ENCODE measurements around the gene FLT1. TPM values are rescaled to one million over a fixed set of nuclear protein-coding genes. Genes with fewer than 3 reads are reported as not detected.

The FLT1 gene
- total RNA-seq, 1 experiment from 2014 or later: 1.6 TPM

DNA sequence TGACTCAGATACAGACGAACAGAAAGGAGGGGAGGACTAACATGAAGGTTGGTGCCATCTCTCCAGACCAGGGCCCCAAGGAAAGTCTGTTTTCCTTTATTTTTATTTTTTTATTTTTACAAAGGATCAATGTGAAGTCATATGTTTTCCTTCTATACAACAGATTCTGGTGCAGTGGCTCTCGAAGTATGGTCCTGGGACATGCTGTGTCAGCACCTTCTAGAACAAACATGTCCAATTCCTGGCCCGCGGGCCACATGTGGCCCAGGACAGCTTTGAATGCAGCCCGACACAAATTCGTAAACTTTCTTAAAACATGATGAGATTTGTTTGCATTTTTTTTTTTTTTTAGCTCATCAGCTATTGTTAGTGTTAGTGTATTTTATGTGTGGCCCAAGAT is 174.7 kb downstream of the FLT1 start:
- H3K4me3 ChIP-seq: no peak overlapping the region
- peaks cover 43% of the 10 kb centered on the region for H3K4me1 ChIP-seq (replicated peaks)
- H3K27me3 ChIP-seq (replicated peaks): no peaks in the 10 kb centered on the region
- no peaks in the 10 kb centered on the region for H3K36me3 ChIP-seq
- H3K27ac ChIP-seq: no peak overlapping the region
- DNase-seq (ENCODE audit: low read depth in 1 of 2, low spot score in 2 of 2): no peak
- no peaks in the 10 kb centered on the region for H3K9me3 ChIP-seq (replicated peaks)

DNA sequence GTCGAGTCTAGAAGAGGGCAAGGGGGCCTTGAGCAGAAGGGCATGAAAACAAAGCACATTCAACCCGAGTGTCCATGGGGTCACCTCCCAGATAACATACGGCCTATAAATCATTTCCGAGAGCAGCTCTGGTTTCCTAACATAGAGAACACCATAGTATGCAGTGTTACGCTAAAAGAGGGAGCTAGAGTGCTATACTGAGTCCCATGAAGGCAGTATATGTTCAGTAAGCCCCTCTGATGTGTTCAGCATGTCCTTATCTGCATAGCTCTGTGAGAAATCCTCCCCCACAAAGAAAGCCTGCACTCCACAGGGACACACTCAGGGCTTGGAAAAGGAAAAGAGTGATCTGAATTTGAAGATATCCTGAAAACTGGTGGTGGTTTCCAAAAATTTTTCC is 175.4 kb downstream of the FLT1 start:
- Histone ChIP-seq H3K27ac (no peak overlapping the region), H3K4me1 (replicated peaks) (peaks cover 43% of the 10 kb centered on the region), H3K27me3 (replicated peaks) (no peaks in the 10 kb centered on the region), H3K9me3 (replicated peaks) (no peaks in the 10 kb centered on the region), H3K4me3 (no peak overlapping the region), H3K36me3 (no peaks in the 10 kb centered on the region)
- DNase-seq (ENCODE audit: low read depth in 1 of 2, low spot score in 2 of 2): no peak

DNA sequence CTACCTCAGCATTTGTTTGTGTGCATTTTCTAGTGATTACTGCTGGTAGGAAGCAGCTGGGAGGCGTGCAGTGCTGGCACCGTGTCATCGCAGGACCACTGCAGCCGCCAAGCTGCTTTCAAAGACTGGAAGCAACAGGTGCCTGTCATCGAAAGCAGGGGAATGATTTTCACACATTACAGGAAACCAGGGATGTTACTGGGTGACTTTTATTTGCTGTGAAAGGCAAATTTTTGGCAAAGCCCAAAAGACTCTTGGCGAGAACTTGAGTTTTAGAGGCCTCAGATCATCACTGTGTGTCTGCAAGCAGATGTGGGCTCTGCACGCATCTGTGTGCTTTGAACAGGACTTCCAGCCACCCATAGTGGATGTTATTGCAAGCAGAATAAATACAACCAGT is 176.4 kb downstream of the FLT1 start:
- no peak overlapping the region for H3K27ac ChIP-seq
- no peaks in the 10 kb centered on the region for H3K36me3 ChIP-seq
- no peaks in the 10 kb centered on the region for H3K27me3 ChIP-seq (replicated peaks)
- no peak for DNase-seq (ENCODE audit: low read depth in 1 of 2, low spot score in 2 of 2)
- H3K4me1 ChIP-seq (replicated peaks): peaks cover 43% of the 10 kb centered on the region
- no peak overlapping the region for H3K4me3 ChIP-seq
- no peaks in the 10 kb centered on the region for H3K9me3 ChIP-seq (replicated peaks)

DNA sequence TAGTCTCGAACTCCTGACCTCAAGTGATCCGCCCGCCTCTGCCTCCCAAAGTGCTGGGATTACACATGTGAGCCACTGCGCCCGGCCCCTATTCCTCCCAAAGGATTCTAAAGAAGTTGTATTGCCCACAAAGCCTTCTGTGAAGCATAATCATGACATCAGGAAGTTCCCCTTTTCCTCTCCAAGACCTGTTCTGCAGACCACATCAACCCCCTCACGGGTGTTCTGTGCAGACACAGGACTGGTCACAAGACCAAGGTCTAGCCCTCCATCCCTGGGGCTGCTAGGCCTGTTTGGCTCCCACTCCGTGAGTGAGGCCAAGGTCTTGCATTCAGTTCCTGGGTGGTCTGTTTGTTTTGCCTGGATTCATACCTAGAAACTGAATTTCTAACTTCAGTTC is 178.1 kb downstream of the FLT1 start:
- Histone ChIP-seq H3K4me1 (replicated peaks) (peaks cover 29% of the 10 kb centered on the region), H3K4me3 (no peak overlapping the region), H3K36me3 (no peaks in the 10 kb centered on the region), H3K27ac (no peak overlapping the region), H3K27me3 (replicated peaks) (no peaks in the 10 kb centered on the region), H3K9me3 (replicated peaks) (no peaks in the 10 kb centered on the region)
- DNase-seq (ENCODE audit: low read depth in 1 of 2, low spot score in 2 of 2): peak; percentile 36 to 44

DNA sequence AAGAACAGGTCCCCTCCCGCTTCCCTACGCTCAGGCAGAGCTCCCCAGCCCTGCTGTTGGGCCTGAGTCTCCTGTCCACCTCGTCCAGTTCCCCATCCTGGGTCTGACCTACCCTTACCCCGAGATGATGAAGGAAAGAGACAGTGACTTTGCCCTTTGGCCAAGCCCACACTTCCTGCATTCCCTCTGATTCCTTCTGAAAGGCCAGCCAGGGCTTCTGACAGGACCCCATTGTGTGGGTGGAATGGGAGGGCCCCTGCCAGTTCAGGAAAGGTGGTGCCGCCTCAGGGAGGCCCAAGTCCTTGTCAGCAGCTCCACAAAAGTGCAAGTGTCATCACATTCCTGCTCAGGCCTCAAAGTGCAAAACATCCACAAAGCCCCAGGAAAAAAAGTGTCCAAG is 178.8 kb downstream of the FLT1 start:
- Histone ChIP-seq H3K27me3 (replicated peaks) (no peaks in the 10 kb centered on the region), H3K4me3 (no peak overlapping the region), H3K27ac (no peak overlapping the region), H3K36me3 (no peaks in the 10 kb centered on the region), H3K9me3 (replicated peaks) (no peaks in the 10 kb centered on the region), H3K4me1 (replicated peaks) (peaks cover 22% of the 10 kb centered on the region)
- DNase-seq (ENCODE audit: low read depth in 1 of 2, low spot score in 2 of 2): no peak

DNA sequence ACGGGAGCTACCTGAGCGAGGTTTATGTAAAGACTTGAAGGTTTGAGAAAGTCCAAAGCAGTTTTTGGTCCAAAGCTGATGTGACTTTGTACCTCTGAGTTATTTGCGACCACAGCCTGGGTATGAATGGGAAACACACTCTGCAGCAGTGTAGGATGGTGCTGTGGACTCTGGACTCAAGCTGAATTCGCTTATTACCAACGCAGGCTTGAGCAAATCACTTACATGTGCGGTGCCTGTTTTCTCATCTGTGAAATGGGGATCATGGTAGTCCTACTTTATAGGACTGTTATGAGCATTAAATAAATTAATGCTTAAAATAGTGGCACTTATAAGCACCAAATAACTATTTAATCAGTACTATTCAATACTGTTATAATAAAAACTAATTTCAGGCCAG is 180.0 kb downstream of the FLT1 start:
- Histone ChIP-seq H3K27ac (no peak overlapping the region), H3K4me3 (no peak overlapping the region), H3K9me3 (replicated peaks) (no peaks in the 10 kb centered on the region), H3K36me3 (no peaks in the 10 kb centered on the region), H3K4me1 (replicated peaks) (peaks cover 16% of the 10 kb centered on the region), H3K27me3 (replicated peaks) (no peaks in the 10 kb centered on the region)
- DNase-seq (ENCODE audit: low read depth in 1 of 2, low spot score in 2 of 2): no peak

DNA sequence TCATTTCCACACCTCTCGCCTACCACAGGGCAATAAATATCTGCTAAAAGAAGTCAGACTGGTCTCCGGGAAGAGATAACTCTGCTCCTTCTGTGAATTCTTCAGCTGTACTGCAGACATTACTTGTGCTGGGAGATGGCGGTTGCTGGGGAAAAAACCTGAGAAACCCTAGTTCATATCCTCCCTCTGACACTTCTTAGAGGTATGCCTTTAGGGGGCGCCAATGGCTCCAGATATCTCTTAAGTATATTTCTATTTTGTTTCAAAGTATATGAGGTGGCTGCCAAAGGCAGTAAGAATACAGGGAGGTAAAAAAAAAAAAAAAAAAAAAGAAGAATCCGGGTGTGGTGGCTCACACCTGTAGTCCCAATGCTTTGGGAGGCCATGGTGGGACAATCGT is 181.3 kb downstream of the FLT1 start:
- no peak overlapping the region for H3K4me3 ChIP-seq
- no peaks in the 10 kb centered on the region for H3K9me3 ChIP-seq (replicated peaks)
- peaks cover 16% of the 10 kb centered on the region for H3K4me1 ChIP-seq (replicated peaks)
- H3K36me3 ChIP-seq: no peaks in the 10 kb centered on the region
- no peak for DNase-seq (ENCODE audit: low read depth in 1 of 2, low spot score in 2 of 2)
- no peak overlapping the region for H3K27ac ChIP-seq
- H3K27me3 ChIP-seq (replicated peaks): no peaks in the 10 kb centered on the region

DNA sequence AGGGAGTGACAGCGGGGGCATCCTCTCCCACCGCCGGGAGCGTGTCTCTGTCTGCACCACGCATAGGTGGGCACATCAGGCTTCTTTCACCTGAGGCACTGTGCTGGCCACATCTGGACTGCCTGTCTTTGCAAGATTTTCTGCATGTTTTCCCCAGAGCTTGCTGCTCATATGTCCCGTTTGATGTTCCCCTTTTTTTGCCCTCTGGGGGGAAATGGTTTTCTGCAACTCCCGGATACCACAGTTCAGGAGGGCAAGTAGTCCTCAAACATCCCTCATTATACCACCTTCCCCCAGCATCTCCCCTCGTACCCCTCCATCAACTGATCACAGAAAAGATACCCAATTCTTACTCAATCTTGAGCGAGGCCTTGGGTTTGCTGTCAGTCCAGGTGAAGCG is 188.6 kb downstream of the FLT1 start:
- Histone ChIP-seq H3K4me3 (no peak overlapping the region), H3K36me3 (no peaks in the 10 kb centered on the region), H3K27ac (no peak overlapping the region), H3K9me3 (replicated peaks) (no peaks in the 10 kb centered on the region), H3K4me1 (replicated peaks) (no peaks in the 10 kb centered on the region), H3K27me3 (replicated peaks) (no peaks in the 10 kb centered on the region)
- DNase-seq (ENCODE audit: low read depth in 1 of 2, low spot score in 2 of 2): no peak

DNA sequence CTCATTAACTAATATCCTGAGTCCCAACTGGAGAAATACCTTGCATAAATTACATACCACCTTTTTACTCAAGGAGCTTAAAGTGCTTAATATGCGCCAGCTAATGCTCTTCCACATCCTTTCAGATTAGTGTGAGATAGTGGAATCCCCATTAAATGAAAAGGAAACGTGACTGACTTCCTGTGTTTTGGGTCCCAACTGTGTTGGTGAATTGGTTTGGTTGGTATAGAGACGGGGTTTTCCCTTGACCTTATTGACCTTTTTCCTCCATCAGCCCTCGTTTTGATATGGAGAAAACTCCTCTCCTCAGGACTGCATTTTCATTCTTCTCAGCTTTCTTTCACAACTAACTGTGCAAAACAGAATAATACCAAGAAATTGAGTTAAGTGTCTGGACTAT is 193.1 kb downstream of the FLT1 start:
- Histone ChIP-seq H3K27me3 (replicated peaks) (no peaks in the 10 kb centered on the region), H3K9me3 (replicated peaks) (no peaks in the 10 kb centered on the region), H3K4me1 (replicated peaks) (no peaks in the 10 kb centered on the region), H3K27ac (no peak overlapping the region), H3K36me3 (no peaks in the 10 kb centered on the region), H3K4me3 (no peak overlapping the region)
- no peak for DNase-seq (ENCODE audit: low read depth in 1 of 2, low spot score in 2 of 2)

DNA sequence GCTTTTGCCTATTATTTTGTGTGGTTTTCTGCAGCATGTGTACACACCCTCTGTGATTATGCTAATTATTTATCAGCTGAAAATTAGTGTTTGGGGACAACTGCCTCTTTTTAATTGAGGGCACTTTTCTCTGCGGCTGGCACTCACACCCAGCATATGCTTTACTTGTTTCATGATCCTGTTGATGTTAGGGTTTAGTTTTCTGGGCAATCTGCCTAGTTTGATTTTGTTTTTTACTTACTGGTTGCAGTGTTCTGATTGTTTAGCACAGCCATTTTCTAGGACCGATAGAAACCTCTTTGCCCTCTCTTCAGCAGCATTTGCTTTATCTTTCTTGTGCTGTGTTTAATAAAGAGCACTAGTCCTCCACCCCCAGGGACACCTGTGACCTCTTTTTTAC is 195.0 kb downstream of the FLT1 start:
- Histone ChIP-seq H3K4me3 (no peak overlapping the region), H3K9me3 (replicated peaks) (no peaks in the 10 kb centered on the region), H3K4me1 (replicated peaks) (no peaks in the 10 kb centered on the region), H3K36me3 (no peaks in the 10 kb centered on the region), H3K27ac (no peak overlapping the region), H3K27me3 (replicated peaks) (no peaks in the 10 kb centered on the region)
- no peak for DNase-seq (ENCODE audit: low read depth in 1 of 2, low spot score in 2 of 2)

DNA sequence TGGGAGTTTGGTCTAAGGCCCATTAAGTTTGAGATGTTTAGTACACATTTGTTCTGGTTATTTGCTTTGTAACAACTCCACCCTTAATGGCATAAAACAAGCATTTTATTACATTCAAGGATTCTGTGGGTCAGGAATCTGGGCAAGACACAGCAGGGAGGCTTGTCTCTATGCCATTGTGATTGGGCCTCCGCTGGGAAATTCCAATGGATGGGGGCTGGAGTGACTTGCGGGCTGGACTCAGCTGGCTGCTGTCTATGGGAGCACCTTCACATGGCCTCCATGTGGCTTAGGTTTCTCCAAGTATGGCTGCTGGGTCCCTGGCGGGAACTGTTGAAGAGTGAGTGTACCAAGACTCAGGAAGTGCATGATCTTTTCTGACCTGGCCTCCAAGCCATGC is 197.6 kb downstream of the FLT1 start:
- Histone ChIP-seq H3K36me3 (peaks cover 6% of the 10 kb centered on the region; the same call in 1 of the 2 replicates), H3K9me3 (replicated peaks) (no peaks in the 10 kb centered on the region), H3K4me3 (no peak overlapping the region), H3K27ac (no peak overlapping the region), H3K4me1 (replicated peaks) (no peaks in the 10 kb centered on the region), H3K27me3 (replicated peaks) (no peaks in the 10 kb centered on the region)
- DNase-seq (ENCODE audit: low read depth in 1 of 2, low spot score in 2 of 2): no peak

DNA sequence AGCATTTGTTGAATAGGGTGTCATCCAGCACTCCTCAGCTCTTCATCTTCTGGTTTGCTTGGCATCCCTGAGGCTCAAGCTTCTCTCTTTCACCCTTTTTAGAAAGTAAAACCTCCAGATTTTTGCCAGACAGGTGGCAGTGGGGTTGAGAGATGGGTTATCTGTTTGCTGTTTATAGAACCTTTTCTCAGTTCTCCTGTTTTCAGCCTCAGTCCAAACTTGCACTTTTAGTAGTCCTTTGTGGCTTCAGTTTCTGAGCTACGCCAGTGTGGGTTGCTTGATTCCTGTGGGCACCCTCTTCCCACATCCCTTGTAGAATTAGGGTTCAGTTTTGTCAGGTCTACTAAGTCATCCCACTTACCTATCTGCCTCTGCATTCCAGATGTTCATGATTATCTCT is 208.7 kb downstream of the FLT1 start:
- Histone ChIP-seq H3K27ac (no peak overlapping the region), H3K9me3 (replicated peaks) (no peaks in the 10 kb centered on the region), H3K27me3 (replicated peaks) (no peaks in the 10 kb centered on the region), H3K36me3 (peaks cover 7% of the 10 kb centered on the region; the same call in 1 of the 2 replicates), H3K4me1 (replicated peaks) (no peaks in the 10 kb centered on the region), H3K4me3 (no peak overlapping the region)
- no peak for DNase-seq (ENCODE audit: low read depth in 1 of 2, low spot score in 2 of 2)

DNA sequence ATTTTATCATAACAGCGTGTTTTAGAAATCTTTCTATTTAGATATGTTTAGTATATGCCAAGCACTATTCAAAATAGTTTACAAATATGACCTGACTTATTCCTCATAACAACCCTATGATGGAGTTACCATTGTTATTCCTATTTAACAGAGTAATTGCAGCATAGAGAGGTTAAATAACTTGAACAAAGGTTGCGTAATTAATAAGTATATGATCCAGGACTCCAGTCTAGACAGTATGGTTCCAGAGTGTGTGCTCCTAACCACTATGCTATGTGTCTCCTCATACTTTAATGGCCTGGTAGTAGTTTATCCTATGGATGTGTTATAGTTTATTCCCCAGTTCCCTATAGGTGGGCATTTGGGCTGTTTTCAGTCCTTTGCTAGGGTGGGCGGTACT is 211.3 kb downstream of the FLT1 start:
- Histone ChIP-seq H3K4me1 (replicated peaks) (no peaks in the 10 kb centered on the region), H3K4me3 (no peak overlapping the region), H3K27ac (no peak overlapping the region), H3K9me3 (replicated peaks) (no peaks in the 10 kb centered on the region), H3K27me3 (replicated peaks) (no peaks in the 10 kb centered on the region), H3K36me3 (peaks cover 13% of the 10 kb centered on the region; the same call in 1 of the 2 replicates)
- DNase-seq (ENCODE audit: low read depth in 1 of 2, low spot score in 2 of 2): no peak

DNA sequence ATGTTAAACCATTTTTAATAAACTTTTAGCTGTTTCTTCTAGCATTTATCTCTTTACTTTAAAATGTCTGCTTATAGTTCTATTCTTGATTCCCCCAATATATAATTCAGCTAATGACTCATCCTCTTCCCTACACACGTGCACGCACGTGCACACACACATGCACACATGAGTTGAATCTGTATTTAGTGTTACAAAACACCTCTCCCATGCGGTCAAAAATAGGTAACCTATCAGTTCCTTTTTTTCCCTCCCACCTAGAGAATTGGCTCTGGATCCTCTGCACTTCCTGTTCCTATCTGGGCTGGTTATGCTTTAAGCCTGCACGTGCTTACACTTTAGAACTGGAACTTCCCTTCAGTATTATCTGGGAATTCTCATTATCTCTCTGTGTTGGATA is 212.5 kb downstream of the FLT1 start:
- no peaks in the 10 kb centered on the region for H3K9me3 ChIP-seq (replicated peaks)
- H3K27ac ChIP-seq: no peak overlapping the region
- H3K4me1 ChIP-seq (replicated peaks): no peaks in the 10 kb centered on the region
- H3K27me3 ChIP-seq (replicated peaks): no peaks in the 10 kb centered on the region
- H3K4me3 ChIP-seq: no peak overlapping the region
- peaks cover 7% of the 10 kb centered on the region; the same call in 1 of the 2 replicates for H3K36me3 ChIP-seq
- no peak for DNase-seq (ENCODE audit: low read depth in 1 of 2, low spot score in 2 of 2)

DNA sequence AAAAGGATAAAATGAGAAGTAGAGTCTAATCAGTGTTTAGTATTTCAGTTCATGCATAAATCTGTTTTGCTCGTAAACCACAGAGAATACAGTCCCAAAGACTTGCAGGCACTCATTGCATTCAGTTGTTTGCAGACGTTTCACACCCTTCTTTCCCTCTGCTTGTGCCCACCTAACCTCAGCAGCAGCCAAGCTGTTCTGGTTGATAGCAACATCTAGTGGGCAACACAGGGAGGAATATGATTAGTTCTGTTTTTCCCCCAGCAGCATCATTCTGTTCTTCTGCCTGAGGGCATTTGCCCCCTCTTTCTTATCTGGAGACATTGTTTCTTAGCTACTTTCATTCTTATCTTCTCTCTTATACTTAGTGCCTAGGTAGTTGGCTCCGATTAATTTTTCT is 221.0 kb downstream of the FLT1 start:
- Histone ChIP-seq H3K27ac (no peak overlapping the region), H3K27me3 (replicated peaks) (no peaks in the 10 kb centered on the region), H3K4me1 (replicated peaks) (no peaks in the 10 kb centered on the region), H3K4me3 (no peak overlapping the region), H3K9me3 (replicated peaks) (no peaks in the 10 kb centered on the region), H3K36me3 (peaks cover 17% of the 10 kb centered on the region)
- DNase-seq (ENCODE audit: low read depth in 1 of 2, low spot score in 2 of 2): no peak

All from SJSA1 (cell line).